ENCODE data around the gene LIPC. TPM values are rescaled to one million over a fixed set of nuclear protein-coding genes. Genes with fewer than 3 reads are reported as not detected.
A peak's percentile ranks its signal among the peaks of the same experiment; 100 is the strongest.

LIPC gene
- polyA plus RNA-seq, 2 donors = 0.04 to 0.05 TPM

DNA sequence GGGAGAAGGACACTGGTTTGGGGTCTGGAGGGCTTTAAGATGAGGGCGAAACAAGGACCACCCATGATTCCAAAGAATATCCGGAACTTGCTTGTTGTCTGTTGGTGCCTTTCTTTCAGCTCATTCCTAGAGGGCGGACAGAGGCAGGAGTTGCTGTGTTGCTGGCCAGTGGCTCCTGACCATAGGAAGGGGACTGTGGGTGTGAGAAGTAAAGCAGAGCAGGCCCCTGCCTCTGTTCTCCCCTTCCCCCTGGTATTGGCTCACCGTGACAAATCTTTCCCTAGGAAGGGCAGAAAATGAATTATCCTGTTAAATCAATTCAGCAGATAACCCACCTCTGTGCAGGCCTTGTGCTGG is 89.1 kb downstream of the LIPC start:
- Histone ChIP-seq H3K9me3 (ENCODE audit: control insufficient read depth in 2 of 2, insufficient read depth in 1 of 2, low read depth in 1 of 2, low read length in 1 of 2) (no peaks in the 10 kb centered on the region), H3K4me1 (ENCODE audit: control insufficient read depth in 2 of 2, insufficient read depth in 2 of 2, low read length in 1 of 2) (peaks cover 3 to 15% of the 10 kb centered on the region in 2 donors), H3K4me3 (ENCODE audit: low read depth in 1 of 2, low read length in 2 of 2) (no peak overlapping the region), H3K36me3 (ENCODE audit: control insufficient read depth in 2 of 2, insufficient read depth in 2 of 2, low read length in 1 of 2) (no peaks in the 10 kb centered on the region), H3K27me3 (ENCODE audit: control insufficient read depth in 1 of 2, insufficient read depth in 2 of 2, low read length in 2 of 2) (no peaks in the 10 kb centered on the region), H3K27ac (ENCODE audit: low read depth in 2 of 2, low read length in 1 of 2) (peak overlapping the region; percentile 73 to 84)
- WGBS, 2 donors = 83 to 86% methylated on average over 4 of the region's 4 CpGs

DNA sequence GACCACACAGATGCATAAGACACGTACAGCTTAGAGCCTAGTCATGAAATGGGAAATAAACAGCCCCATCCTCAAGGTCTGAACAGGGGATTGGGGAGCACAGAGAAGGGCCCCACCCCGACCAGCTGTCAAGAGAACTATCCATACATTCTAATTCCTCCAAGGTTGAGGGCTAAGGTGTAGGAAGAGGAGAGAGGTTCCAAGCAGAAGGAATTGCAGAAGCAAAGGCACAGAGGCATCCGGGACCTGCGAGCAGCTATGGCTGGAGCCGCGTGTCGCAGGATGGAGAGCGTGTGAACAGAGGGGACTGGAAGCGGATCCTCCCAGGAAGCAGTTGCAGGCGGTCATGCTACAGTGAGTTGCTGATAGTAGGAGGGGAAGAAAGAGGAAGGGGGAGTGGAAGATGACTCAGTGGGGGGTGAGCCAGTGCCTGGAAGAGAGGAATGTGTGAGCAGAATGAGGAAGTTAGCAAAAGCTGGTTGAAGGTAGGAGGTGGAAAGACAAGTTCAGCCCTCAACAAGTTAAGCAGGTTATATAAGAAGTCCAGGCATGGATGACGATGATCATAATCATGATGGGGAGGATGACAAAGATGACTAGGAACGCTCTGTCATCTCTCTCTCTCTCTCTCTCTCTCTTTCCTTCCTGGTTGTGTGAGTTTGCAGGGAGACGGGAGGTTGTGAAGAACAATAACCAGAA is 89.7 kb downstream of the LIPC start:
- H3K36me3 ChIP-seq (ENCODE audit: control insufficient read depth in 2 of 2, insufficient read depth in 2 of 2, low read length in 1 of 2) = peaks cover 0 to 2% of the 10 kb centered on the region in 2 donors
- H3K9me3 ChIP-seq (ENCODE audit: control insufficient read depth in 2 of 2, insufficient read depth in 1 of 2, low read depth in 1 of 2, low read length in 1 of 2) = no peaks in the 10 kb centered on the region
- no peaks in the 10 kb centered on the region for H3K27me3 ChIP-seq (ENCODE audit: control insufficient read depth in 1 of 2, insufficient read depth in 2 of 2, low read length in 2 of 2)
- 50 to 66% methylated on average over 13 of the region's 13 CpGs for WGBS, 2 donors
- H3K27ac ChIP-seq (ENCODE audit: low read depth in 2 of 2, low read length in 1 of 2) = peak overlapping the region; percentile 83 to 88
- H3K4me1 ChIP-seq (ENCODE audit: control insufficient read depth in 2 of 2, insufficient read depth in 2 of 2, low read length in 1 of 2) = peaks cover 3 to 15% of the 10 kb centered on the region in 2 donors
- H3K4me3 ChIP-seq (ENCODE audit: low read depth in 1 of 2, low read length in 2 of 2) = peak overlapping the region in 1 of 2 donors; percentile 28

- Histone ChIP-seq H3K4me3 (ENCODE audit: low read depth in 1 of 2, low read length in 2 of 2) (no peak overlapping the region), H3K9me3 (ENCODE audit: control insufficient read depth in 2 of 2, insufficient read depth in 1 of 2, low read depth in 1 of 2, low read length in 1 of 2) (no peaks in the 10 kb centered on the region), H3K27ac (ENCODE audit: low read depth in 2 of 2, low read length in 1 of 2) (peak overlapping the region; percentile 83 to 88), H3K27me3 (ENCODE audit: control insufficient read depth in 1 of 2, insufficient read depth in 2 of 2, low read length in 2 of 2) (no peaks in the 10 kb centered on the region), H3K4me1 (ENCODE audit: control insufficient read depth in 2 of 2, insufficient read depth in 2 of 2, low read length in 1 of 2) (peaks cover 3 to 15% of the 10 kb centered on the region in 2 donors), H3K36me3 (ENCODE audit: control insufficient read depth in 2 of 2, insufficient read depth in 2 of 2, low read length in 1 of 2) (peaks cover 0 to 2% of the 10 kb centered on the region in 2 donors)
- 45 to 49% methylated on average over 8 to 9 of the region's 9 CpGs for WGBS, 2 donors
Measured at GRCh38 chr15:58522391-58522790, 90.6 kb downstream of the LIPC start.

DNA sequence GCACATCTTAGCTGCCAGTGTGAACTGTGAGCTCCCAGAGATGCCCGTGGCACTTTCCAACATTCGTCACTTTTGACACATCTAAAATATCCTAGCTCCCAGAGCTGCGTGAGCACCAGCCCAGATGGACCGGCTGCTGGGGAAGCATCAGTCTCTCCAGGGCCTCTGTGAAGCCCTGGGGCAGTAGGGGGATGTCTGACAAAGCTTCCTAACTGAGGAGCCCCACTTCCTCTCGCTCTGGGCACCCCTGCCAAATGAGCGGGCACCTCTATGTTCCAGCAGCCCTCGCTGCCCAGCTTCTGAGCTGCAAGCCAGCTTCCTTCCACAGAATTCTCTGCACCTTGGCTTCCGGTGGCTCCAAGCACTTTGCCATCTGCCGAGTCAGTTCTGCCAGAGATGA is 91.1 kb downstream of the LIPC start:
- Histone ChIP-seq H3K27ac (ENCODE audit: low read depth in 2 of 2, low read length in 1 of 2) (peak overlapping the region; percentile 83 to 88), H3K4me1 (ENCODE audit: control insufficient read depth in 2 of 2, insufficient read depth in 2 of 2, low read length in 1 of 2) (peaks cover 3 to 15% of the 10 kb centered on the region in 2 donors), H3K4me3 (ENCODE audit: low read depth in 1 of 2, low read length in 2 of 2) (no peak overlapping the region), H3K9me3 (ENCODE audit: control insufficient read depth in 2 of 2, insufficient read depth in 1 of 2, low read depth in 1 of 2, low read length in 1 of 2) (no peaks in the 10 kb centered on the region), H3K36me3 (ENCODE audit: control insufficient read depth in 2 of 2, insufficient read depth in 2 of 2, low read length in 1 of 2) (peaks cover 0 to 2% of the 10 kb centered on the region in 2 donors), H3K27me3 (ENCODE audit: control insufficient read depth in 1 of 2, insufficient read depth in 2 of 2, low read length in 2 of 2) (no peaks in the 10 kb centered on the region)
- 44 to 71% methylated on average over 9 of the region's 9 CpGs for WGBS, 2 donors

GRCh38 chr15:58523634-58524033 is 91.8 kb downstream of the LIPC start:
- H3K27ac ChIP-seq (ENCODE audit: low read depth in 2 of 2, low read length in 1 of 2) = no peak overlapping the region
- 91 to 94% methylated on average over 5 of the region's 5 CpGs for WGBS, 2 donors
- H3K9me3 ChIP-seq (ENCODE audit: control insufficient read depth in 2 of 2, insufficient read depth in 1 of 2, low read depth in 1 of 2, low read length in 1 of 2) = no peaks in the 10 kb centered on the region
- peaks cover 0 to 2% of the 10 kb centered on the region in 2 donors for H3K36me3 ChIP-seq (ENCODE audit: control insufficient read depth in 2 of 2, insufficient read depth in 2 of 2, low read length in 1 of 2)
- peaks cover 3 to 17% of the 10 kb centered on the region in 2 donors for H3K4me1 ChIP-seq (ENCODE audit: control insufficient read depth in 2 of 2, insufficient read depth in 2 of 2, low read length in 1 of 2)
- H3K4me3 ChIP-seq (ENCODE audit: low read depth in 1 of 2, low read length in 2 of 2) = no peak overlapping the region
- no peaks in the 10 kb centered on the region for H3K27me3 ChIP-seq (ENCODE audit: control insufficient read depth in 1 of 2, insufficient read depth in 2 of 2, low read length in 2 of 2)

DNA sequence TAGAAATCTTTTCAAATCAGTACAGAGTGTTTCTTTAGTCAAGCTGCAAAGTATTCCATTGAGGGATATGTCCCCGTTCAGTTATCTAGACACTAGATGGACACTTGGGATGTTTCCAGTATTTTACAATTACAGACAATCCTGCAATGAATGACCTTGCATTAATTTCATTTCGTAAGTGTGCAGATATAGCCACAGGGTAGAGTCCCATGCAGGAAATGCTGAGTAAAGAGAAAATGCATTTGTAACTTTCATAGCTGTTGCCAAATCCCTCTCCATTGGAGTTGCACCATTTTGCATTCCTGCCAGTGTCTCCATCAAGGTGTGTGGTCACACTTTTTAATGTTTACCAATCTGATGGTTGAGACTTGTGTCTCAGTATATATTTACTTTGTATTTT is 92.5 kb downstream of the LIPC start:
- 45% methylated on average over 2 of the region's 2 CpGs for WGBS, 2 donors
- H3K27ac ChIP-seq (ENCODE audit: low read depth in 2 of 2, low read length in 1 of 2) = no peak overlapping the region
- no peaks in the 10 kb centered on the region for H3K9me3 ChIP-seq (ENCODE audit: control insufficient read depth in 2 of 2, insufficient read depth in 1 of 2, low read depth in 1 of 2, low read length in 1 of 2)
- H3K27me3 ChIP-seq (ENCODE audit: control insufficient read depth in 1 of 2, insufficient read depth in 2 of 2, low read length in 2 of 2) = no peaks in the 10 kb centered on the region
- H3K36me3 ChIP-seq (ENCODE audit: control insufficient read depth in 2 of 2, insufficient read depth in 2 of 2, low read length in 1 of 2) = peaks cover 0 to 2% of the 10 kb centered on the region in 2 donors
- peaks cover 3 to 20% of the 10 kb centered on the region in 2 donors for H3K4me1 ChIP-seq (ENCODE audit: control insufficient read depth in 2 of 2, insufficient read depth in 2 of 2, low read length in 1 of 2)
- H3K4me3 ChIP-seq (ENCODE audit: low read depth in 1 of 2, low read length in 2 of 2) = no peak overlapping the region

- H3K4me1 ChIP-seq (ENCODE audit: control insufficient read depth in 2 of 2, insufficient read depth in 2 of 2, low read length in 1 of 2) = peaks cover under 1 to 18% of the 10 kb centered on the region in 2 donors
- no peak overlapping the region for H3K4me3 ChIP-seq (ENCODE audit: low read depth in 1 of 2, low read length in 2 of 2)
- peaks cover 0 to 2% of the 10 kb centered on the region in 2 donors for H3K36me3 ChIP-seq (ENCODE audit: control insufficient read depth in 2 of 2, insufficient read depth in 2 of 2, low read length in 1 of 2)
- no peaks in the 10 kb centered on the region for H3K27me3 ChIP-seq (ENCODE audit: control insufficient read depth in 1 of 2, insufficient read depth in 2 of 2, low read length in 2 of 2)
- 60 to 66% methylated on average over 4 of the region's 4 CpGs for WGBS, 2 donors
- no peak overlapping the region for H3K27ac ChIP-seq (ENCODE audit: low read depth in 2 of 2, low read length in 1 of 2)
- H3K9me3 ChIP-seq (ENCODE audit: control insufficient read depth in 2 of 2, insufficient read depth in 1 of 2, low read depth in 1 of 2, low read length in 1 of 2) = no peaks in the 10 kb centered on the region
Measured at GRCh38 chr15:58525991-58526421, 94.2 kb downstream of the LIPC start.

- 75 to 79% methylated on average over 7 of the region's 7 CpGs for WGBS, 2 donors
- Histone ChIP-seq H3K9me3 (ENCODE audit: control insufficient read depth in 2 of 2, insufficient read depth in 1 of 2, low read depth in 1 of 2, low read length in 1 of 2) (no peaks in the 10 kb centered on the region), H3K36me3 (ENCODE audit: control insufficient read depth in 2 of 2, insufficient read depth in 2 of 2, low read length in 1 of 2) (peaks cover 0 to 2% of the 10 kb centered on the region in 2 donors), H3K27me3 (ENCODE audit: control insufficient read depth in 1 of 2, insufficient read depth in 2 of 2, low read length in 2 of 2) (no peaks in the 10 kb centered on the region), H3K4me3 (ENCODE audit: low read depth in 1 of 2, low read length in 2 of 2) (no peak overlapping the region), H3K27ac (ENCODE audit: low read depth in 2 of 2, low read length in 1 of 2) (no peak overlapping the region), H3K4me1 (ENCODE audit: control insufficient read depth in 2 of 2, insufficient read depth in 2 of 2, low read length in 1 of 2) (peaks cover 0 to 13% of the 10 kb centered on the region in 2 donors)
Measured at GRCh38 chr15:58526647-58527192, 94.9 kb downstream of the LIPC start.

DNA sequence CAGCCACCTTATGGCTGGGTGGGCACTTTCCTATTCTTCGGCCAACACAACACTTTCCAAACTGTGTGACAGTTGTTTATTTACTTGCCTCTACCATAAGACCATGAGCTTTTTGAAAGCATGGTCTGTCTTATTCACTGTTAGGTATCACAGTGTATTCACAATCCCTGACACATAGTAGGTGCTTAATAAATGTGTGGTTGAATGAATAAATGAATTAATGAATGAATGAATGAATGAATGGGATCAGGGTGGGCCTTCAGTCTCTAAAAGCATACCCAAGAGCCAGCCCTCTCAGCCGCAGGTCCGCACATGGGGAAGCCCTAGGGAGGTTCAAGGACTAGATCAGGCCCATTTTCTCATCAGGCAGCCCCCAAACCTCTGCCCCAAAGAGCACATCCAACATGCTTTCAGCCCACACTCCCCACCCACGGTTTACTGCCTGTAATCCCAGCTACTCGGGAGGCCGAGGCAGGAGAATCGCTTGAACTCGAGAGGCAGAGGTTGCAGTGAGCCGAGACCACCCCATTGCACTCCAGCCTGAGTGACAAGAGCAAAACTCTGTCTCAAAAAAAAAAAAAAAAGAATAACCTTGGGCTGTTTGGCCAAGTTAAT is 95.9 kb downstream of the LIPC start:
- H3K4me3 ChIP-seq (ENCODE audit: low read depth in 1 of 2, low read length in 2 of 2) = no peak overlapping the region
- peaks cover 0 to 2% of the 10 kb centered on the region in 2 donors for H3K36me3 ChIP-seq (ENCODE audit: control insufficient read depth in 2 of 2, insufficient read depth in 2 of 2, low read length in 1 of 2)
- peaks cover 0 to 5% of the 10 kb centered on the region in 2 donors for H3K4me1 ChIP-seq (ENCODE audit: control insufficient read depth in 2 of 2, insufficient read depth in 2 of 2, low read length in 1 of 2)
- no peak overlapping the region for H3K27ac ChIP-seq (ENCODE audit: low read depth in 2 of 2, low read length in 1 of 2)
- H3K27me3 ChIP-seq (ENCODE audit: control insufficient read depth in 1 of 2, insufficient read depth in 2 of 2, low read length in 2 of 2) = no peaks in the 10 kb centered on the region
- WGBS, 2 donors = 48 to 67% methylated on average over 9 of the region's 9 CpGs
- H3K9me3 ChIP-seq (ENCODE audit: control insufficient read depth in 2 of 2, insufficient read depth in 1 of 2, low read depth in 1 of 2, low read length in 1 of 2) = no peaks in the 10 kb centered on the region
